NCI-H526 (cell line): Measurements from ENCODE around the gene DDIT4.
"Not testable (repeated sequence)": the region's sequence is repeated elsewhere in the genome, so short reads cannot be mapped to it uniquely, and the experiment has no call there.

Experiments
- DNase-seq, 2 experiments: peaks; one replicate each; lab custom pipeline; 2025; lab: John Stamatoyannopoulos, UW

The DDIT4 gene

GRCh38 chr10:72249176-72249862, 24.4 kb upstream of the DDIT4 start:
- not testable (repeated sequence) for DNase-seq

- DNase-seq: no peak
Measured at GRCh38 chr10:72250666-72251065, 23.1 kb upstream of the DDIT4 start.

GRCh38 chr10:72251635-72252034, 22.1 kb upstream of the DDIT4 start:
- DNase-seq: no peak

GRCh38 chr10:72252972-72253371, 20.8 kb upstream of the DDIT4 start:
- no peak for DNase-seq

GRCh38 chr10:72253578-72253977, 20.1 kb upstream of the DDIT4 start:
- no peak for DNase-seq

GRCh38 chr10:72254813-72255568, 18.7 kb upstream of the DDIT4 start:
- DNase-seq: peak in 1 of 2 experiments; percentile 40

GRCh38 chr10:72255977-72256729, 17.6 kb upstream of the DDIT4 start:
- DNase-seq: no peak

GRCh38 chr10:72257051-72257892, 16.5 kb upstream of the DDIT4 start:
- DNase-seq: no peak

- DNase-seq: no peak
Measured at GRCh38 chr10:72258617-72259016, 15.1 kb upstream of the DDIT4 start.

- DNase-seq: peak in 1 of 2 experiments; percentile 43
Measured at GRCh38 chr10:72259491-72260238, 14.1 kb upstream of the DDIT4 start.

GRCh38 chr10:72260239-72260975, 13.3 kb upstream of the DDIT4 start:
- DNase-seq: peak; percentile 13 to 58

GRCh38 chr10:72260976-72261783, 12.5 kb upstream of the DDIT4 start:
- no peak for DNase-seq

GRCh38 chr10:72261784-72262404, 11.8 kb upstream of the DDIT4 start:
- no peak for DNase-seq

GRCh38 chr10:72263613-72264241, 10.0 kb upstream of the DDIT4 start:
- peak in 1 of 2 experiments; percentile 47 for DNase-seq

GRCh38 chr10:72264536-72264935, 9.2 kb upstream of the DDIT4 start:
- DNase-seq: no peak

GRCh38 chr10:72265508-72265907, 8.2 kb upstream of the DDIT4 start:
- no peak for DNase-seq

- DNase-seq: no peak
Measured at GRCh38 chr10:72265990-72266865, 7.5 kb upstream of the DDIT4 start.

- no peak for DNase-seq
Measured at GRCh38 chr10:72267381-72267780, 6.3 kb upstream of the DDIT4 start.
